CD14-positive monocyte (primary cell): ENCODE measurements around the gene CACHD1. TPM values are rescaled to one million over a fixed set of nuclear protein-coding genes. Genes with fewer than 3 reads are reported as not detected.

Source experiments
- DNase-seq, 3 donors: peaks; one replicate each; pipeline ENCODE4 v3.0.0-alpha.2; 2011 to 2022
- H2AFZ ChIP-seq: 2 replicates; pipeline ENCODE4 v1.6.0; 2012; ENCODE audit warnings: mild to moderate bottlenecking, low read depth, low read length, inconsistent platforms; ENCODE audit not compliant: insufficient read depth, poor library complexity, severe bottlenecking
- H3K27ac ChIP-seq, 2 donors: 1 replicate in 1 of 2; 2 replicates in 1 of 2; pipeline ENCODE4 v1.5.1; 2012 to 2013; ENCODE audit warnings: low read length in 2 of 2, control low read depth in 1 of 2, inconsistent platforms in 1 of 2, low read depth in 1 of 2, mild to moderate bottlenecking in 1 of 2
- H3K27me3 ChIP-seq, 2 donors: one replicate each; pipeline versions ENCODE4 v1.6.0 to v1.6.1; 2011 to 2013; ENCODE audit warnings: low read length in 2 of 2; ENCODE audit not compliant: control insufficient read depth in 2 of 2, insufficient read depth in 2 of 2
- H3K36me3 ChIP-seq, 2 donors: replicated peaks in 1 of 2; 1 replicate in 1 of 2; 2 replicates in 1 of 2; pipeline versions ENCODE4 v1.5.1 to v1.6.1; 2012 to 2013; ENCODE audit warnings: low read length in 2 of 2, control low read depth in 1 of 2, inconsistent platforms in 1 of 2, mild to moderate bottlenecking in 1 of 2; ENCODE audit not compliant: insufficient read depth in 2 of 2, control insufficient read depth in 1 of 2
- H3K4me1 ChIP-seq, 2 donors: 1 replicate in 1 of 2; 2 replicates in 1 of 2; pipeline versions ENCODE4 v1.5.1 to v1.6.1; 2012 to 2013; ENCODE audit warnings: low read length in 2 of 2, control low read depth in 1 of 2, inconsistent platforms in 1 of 2, mild to moderate bottlenecking in 1 of 2, moderate library complexity in 1 of 2; ENCODE audit not compliant: insufficient read depth in 2 of 2, control insufficient read depth in 1 of 2
- H3K4me2 ChIP-seq: replicated peaks from 2 replicates; pipeline ENCODE3; 2012; ENCODE audit warnings: low read length, moderate library complexity, mild to moderate bottlenecking; ENCODE audit not compliant: poor library complexity, severe bottlenecking; ENCODE audit errors: extremely low read depth
- H3K4me3 ChIP-seq, 3 experiments: fragments of 200-600 bp in 1 of 3; sonication (generic) in 1 of 3; replicated peaks in 1 of 3; 1 replicate in 2 of 3; 2 replicates in 1 of 3; pipeline ENCODE4 v1.5.1; 2011 to 2013; ENCODE audit warnings: low read length in 3 of 3, mild to moderate bottlenecking in 3 of 3, control low read depth in 2 of 3, low read depth in 2 of 3, inconsistent platforms in 1 of 3, moderate library complexity in 1 of 3
- H3K79me2 ChIP-seq: 2 replicates; pipeline ENCODE4 v1.6.0; 2012; ENCODE audit warnings: mild to moderate bottlenecking, control low read depth, inconsistent platforms, low read length, moderate library complexity; ENCODE audit not compliant: insufficient read depth
- H3K9ac ChIP-seq: 2 replicates; pipeline ENCODE4 v1.6.0; 2017; ENCODE audit warnings: low read length, mild to moderate bottlenecking; ENCODE audit not compliant: insufficient read depth, poor library complexity, severe bottlenecking
- H3K9me3 ChIP-seq, 2 donors: replicated peaks in 1 of 2; 1 replicate in 1 of 2; 2 replicates in 1 of 2; pipeline versions ENCODE4 v1.5.1 to v1.6.1; 2012 to 2013; ENCODE audit warnings: low read length in 2 of 2, control low read depth in 1 of 2; ENCODE audit not compliant: control insufficient read depth in 1 of 2, insufficient read depth in 1 of 2
- H4K20me1 ChIP-seq: 2 replicates; pipeline ENCODE4 v1.6.0; 2012; ENCODE audit warnings: mild to moderate bottlenecking, low read length, control low read depth, moderate library complexity; ENCODE audit not compliant: insufficient read depth
- H3K27ac Mint-ChIP-seq, 7 donors: one replicate each; pipeline ENCODE4 v1.8.0; 2020; ENCODE audit warnings: mild to moderate bottlenecking in 7 of 7, mixed read lengths in 7 of 7, moderate library complexity in 6 of 7, inconsistent platforms in 2 of 7
- H3K27me3 Mint-ChIP-seq, 3 donors: one replicate each; pipeline ENCODE4 v1.8.0; 2021 to 2022; ENCODE audit warnings: low read depth in 3 of 3, mild to moderate bottlenecking in 3 of 3, mixed read lengths in 3 of 3, moderate library complexity in 3 of 3, inconsistent platforms in 1 of 3
- H3K36me3 Mint-ChIP-seq, 2 donors: one replicate each; pipeline ENCODE4 v1.8.0; 2020; ENCODE audit warnings: mixed read lengths in 2 of 2, inconsistent platforms in 1 of 2, mild to moderate bottlenecking in 1 of 2
- H3K4me1 Mint-ChIP-seq: one replicate; pipeline ENCODE4 v1.8.0; 2020; ENCODE audit warnings: mild to moderate bottlenecking, mixed read lengths
- H3K4me3 Mint-ChIP-seq, 2 donors: one replicate each; pipeline ENCODE4 v1.8.0; 2020; ENCODE audit warnings: mild to moderate bottlenecking in 2 of 2, mixed read lengths in 2 of 2, moderate library complexity in 1 of 2
- H3K9me3 Mint-ChIP-seq, 7 donors: one replicate each; pipeline ENCODE4 v1.8.0; 2020 to 2022; ENCODE audit warnings: mixed read lengths in 7 of 7, mild to moderate bottlenecking in 6 of 7, moderate library complexity in 6 of 7, inconsistent platforms in 2 of 7
- CTCF ChIP-seq: fragments of 200-600 bp; IDR thresholded peaks from one replicate; pipeline ENCODE4 v1.8.0; 2022; ENCODE audit warnings: antibody characterized with exemption, mild to moderate bottlenecking
- WGBS: methylation state at CpG from one replicate; pipeline ENCODE4 v1.1.5; 2013; ENCODE audit warnings: missing lambda C conversion rate; ENCODE audit not compliant: insufficient coverage; 5-methylcytosine and 5-hydroxymethylcytosine counted together
- intact Hi-C, 2 donors: fragments of 100-400 bp; cut with micrococcal nuclease; formaldehyde crosslinking; loops; one replicate each; pipeline versions ENCODE4 v1.15.0 to v1.15.1; 2023
- polyA plus RNA-seq, 3 donors: library from polyadenylated mRNA; depleted of rRNA in 1 of 3; unstranded in 2 of 3; stranded (reverse) in 1 of 3; fragments of 300-500 nt in 2 of 3; fragments of >200 nt in 1 of 3; fragmentation: Illumina TruSeq in 2 of 3; gene quantifications; 1 replicate in 2 of 3; 2 replicates in 1 of 3; pipeline ENCODE4 v1.2.3, GENCODE V29; 2012 to 2021

The CACHD1 gene
- polyA plus RNA-seq, 3 donors: 0.12 TPM; not detected in 2

- Histone ChIP-seq H2AFZ (no peak overlapping the region), H3K4me3 (no peak overlapping the region), H3K36me3 (no peaks in the 10 kb centered on the region), H3K4me2 (no peak overlapping the region), H3K9me3 (no peaks in the 10 kb centered on the region), H3K27ac (no peak overlapping the region), H3K27me3 (no peaks in the 10 kb centered on the region), H3K79me2 (no peaks in the 10 kb centered on the region), H4K20me1 (no peaks in the 10 kb centered on the region), H3K9ac (no peak overlapping the region), H3K4me1 (peaks cover 4% of the 10 kb centered on the region in 2 donors)
- Mint-ChIP-seq H3K9me3 (no peaks in the 10 kb centered on the region), H3K36me3 (no peaks in the 10 kb centered on the region), H3K27ac (no peak overlapping the region), H3K4me3 (no peak overlapping the region), H3K4me1 (peaks cover 8% of the 10 kb centered on the region), H3K27me3 (peaks cover under 1 to 2% (median 1%) of the 10 kb centered on the region in 3 donors)
- intact Hi-C loops: no loop called here
- DNase-seq: no peak
- no peak for TF ChIP-seq CTCF
- 100% methylated on average over 2 of the region's 4 CpGs for WGBS
Observed at GRCh38 chr1:64542118-64542517, 72.2 kb downstream of the CACHD1 start.

- H3K27ac ChIP-seq: no peak overlapping the region
- Mint-ChIP-seq H3K36me3 (no peaks in the 10 kb centered on the region), H3K4me1 (peaks cover 8% of the 10 kb centered on the region), H3K4me3 (no peak overlapping the region), H3K27ac (no peak overlapping the region), H3K9me3 (no peaks in the 10 kb centered on the region), H3K27me3 (peaks cover 0 to 2% (median 1%) of the 10 kb centered on the region in 3 donors)
- no peak overlapping the region for H3K4me2 ChIP-seq
- H3K9ac ChIP-seq: no peak overlapping the region
- WGBS: no CpG with 5 or more reads among the region's 4 CpGs
- TF ChIP-seq CTCF: no peak
- H4K20me1 ChIP-seq: no peaks in the 10 kb centered on the region
- H3K36me3 ChIP-seq: no peaks in the 10 kb centered on the region
- H3K4me3 ChIP-seq: no peak overlapping the region
- H2AFZ ChIP-seq: no peak overlapping the region
- peaks cover 4% of the 10 kb centered on the region in 2 donors for H3K4me1 ChIP-seq
- DNase-seq: no peak
- H3K27me3 ChIP-seq: no peaks in the 10 kb centered on the region
- H3K79me2 ChIP-seq: no peaks in the 10 kb centered on the region
- H3K9me3 ChIP-seq: no peaks in the 10 kb centered on the region
- intact Hi-C loops: no loop called here
Observed at GRCh38 chr1:64543831-64544230, 73.9 kb downstream of the CACHD1 start.
